ENCODE measurements around the gene GLB1L2.

DNA sequence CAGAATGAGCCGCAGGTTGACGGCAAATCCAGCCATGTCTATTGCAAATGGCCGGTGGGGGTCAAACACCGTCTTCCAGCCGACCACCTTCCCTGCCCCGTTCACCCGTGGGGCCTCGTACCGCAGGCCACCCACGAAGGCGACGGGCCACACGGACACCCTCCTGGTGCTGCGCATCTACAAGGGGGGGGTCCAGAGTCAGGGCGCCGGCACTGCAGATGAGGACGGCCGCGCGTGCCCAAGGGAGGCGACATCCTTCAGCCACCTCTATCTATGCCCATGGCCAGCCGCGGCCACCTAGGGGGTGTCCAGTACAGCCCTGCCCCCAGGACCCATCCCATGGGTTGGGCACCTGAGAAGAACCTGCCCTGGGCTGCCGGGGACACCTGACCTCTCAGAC, 51.0 kb downstream of the GLB1L2 start:
- TF ChIP-seq, protein P1, sequence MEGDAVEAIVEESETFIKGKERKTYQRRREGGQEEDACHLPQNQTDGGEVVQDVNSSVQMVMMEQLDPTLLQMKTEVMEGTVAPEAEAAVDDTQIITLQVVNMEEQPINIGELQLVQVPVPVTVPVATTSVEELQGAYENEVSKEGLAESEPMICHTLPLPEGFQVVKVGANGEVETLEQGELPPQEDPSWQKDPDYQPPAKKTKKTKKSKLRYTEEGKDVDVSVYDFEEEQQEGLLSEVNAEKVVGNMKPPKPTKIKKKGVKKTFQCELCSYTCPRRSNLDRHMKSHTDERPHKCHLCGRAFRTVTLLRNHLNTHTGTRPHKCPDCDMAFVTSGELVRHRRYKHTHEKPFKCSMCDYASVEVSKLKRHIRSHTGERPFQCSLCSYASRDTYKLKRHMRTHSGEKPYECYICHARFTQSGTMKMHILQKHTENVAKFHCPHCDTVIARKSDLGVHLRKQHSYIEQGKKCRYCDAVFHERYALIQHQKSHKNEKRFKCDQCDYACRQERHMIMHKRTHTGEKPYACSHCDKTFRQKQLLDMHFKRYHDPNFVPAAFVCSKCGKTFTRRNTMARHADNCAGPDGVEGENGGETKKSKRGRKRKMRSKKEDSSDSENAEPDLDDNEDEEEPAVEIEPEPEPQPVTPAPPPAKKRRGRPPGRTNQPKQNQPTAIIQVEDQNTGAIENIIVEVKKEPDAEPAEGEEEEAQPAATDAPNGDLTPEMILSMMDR (IDR thresholded peaks at IDR 0.05) = no peak
- TF ChIP-seq POLR2A (IDR thresholded peaks at IDR 0.05) (no peak), POLR2AphosphoS5 (IDR thresholded peaks at IDR 0.05) (no peak)

Measured in prostate gland (tissue), 2 donors.